Liver (tissue), 9 donors: ENCODE results near the gene ZNF771. TPM values are rescaled to one million over a fixed set of nuclear protein-coding genes. Genes with fewer than 3 reads are reported as not detected.

Experiments used
- DNase-seq: peaks from one replicate; pipeline ENCODE4 v3.0.0-alpha.2; 2017; ENCODE audit warnings: low spot score
- H3K27ac ChIP-seq, 2 donors: one replicate each; pipeline ENCODE4 v1.7.0; 2013; ENCODE audit warnings: inconsistent platforms in 2 of 2, low read length in 2 of 2, control low read depth in 1 of 2, low read depth in 1 of 2, mild to moderate bottlenecking in 1 of 2
- H3K27me3 ChIP-seq, 4 donors: one replicate each; pipeline versions ENCODE4 v1.6.1 to v1.7.0; 2013; ENCODE audit warnings: low read length in 3 of 4, inconsistent platforms in 1 of 4, mild to moderate bottlenecking in 1 of 4, moderate library complexity in 1 of 4; ENCODE audit not compliant: control insufficient read depth in 4 of 4, insufficient read depth in 4 of 4
- H3K36me3 ChIP-seq, 4 donors: one replicate each; pipeline versions ENCODE4 v1.6.1 to v1.7.0; 2013; ENCODE audit warnings: low read length in 3 of 4, mild to moderate bottlenecking in 3 of 4, low read depth in 1 of 4, moderate library complexity in 1 of 4; ENCODE audit not compliant: control insufficient read depth in 4 of 4, insufficient read depth in 3 of 4
- H3K4me1 ChIP-seq, 4 donors: one replicate each; pipeline versions ENCODE4 v1.6.1 to v1.7.0; 2013; ENCODE audit warnings: low read length in 3 of 4, mild to moderate bottlenecking in 3 of 4, moderate library complexity in 1 of 4; ENCODE audit not compliant: control insufficient read depth in 4 of 4, insufficient read depth in 4 of 4
- H3K4me3 ChIP-seq, 3 donors: one replicate each; pipeline versions ENCODE4 v1.6.1 to v1.7.0; 2013; ENCODE audit warnings: low read length in 3 of 3, control low read depth in 1 of 3, low read depth in 1 of 3, mild to moderate bottlenecking in 1 of 3
- H3K9ac ChIP-seq, 2 donors: one replicate each; pipeline ENCODE4 v1.7.0; 2013; ENCODE audit warnings: low read length in 2 of 2, mild to moderate bottlenecking in 2 of 2, moderate library complexity in 2 of 2, control low read depth in 1 of 2, low read depth in 1 of 2
- H3K9me3 ChIP-seq, 4 donors: one replicate each; pipeline versions ENCODE4 v1.6.1 to v1.7.0; 2013; ENCODE audit warnings: low read length in 3 of 4; ENCODE audit not compliant: control insufficient read depth in 4 of 4
- ATF3 ChIP-seq: IDR thresholded peaks from 2 replicates; pipeline ENCODE4 v1.6.1; 2016; ENCODE audit warnings: antibody characterized with exemption
- EGR1 ChIP-seq, 2 donors: IDR thresholded peaks; 2 replicates each; pipeline ENCODE4 v1.6.1; 2016 to 2018; ENCODE audit warnings: antibody characterized with exemption in 2 of 2, low read depth in 2 of 2
- FOXA1 ChIP-seq: IDR thresholded peaks from 2 replicates; pipeline ENCODE4 v1.6.1; 2016; ENCODE audit warnings: antibody characterized with exemption
- FOXA2 ChIP-seq: IDR thresholded peaks from 2 replicates; pipeline ENCODE4 v1.6.1; 2016; ENCODE audit warnings: antibody characterized with exemption
- GABPA ChIP-seq, 2 donors: IDR thresholded peaks in 1 of 2; conservative IDR thresholded peaks in 1 of 2; 2 replicates each; pipeline ENCODE4 v1.6.1; 2016; ENCODE audit warnings: antibody characterized with exemption in 2 of 2, mild to moderate bottlenecking in 1 of 2, moderate library complexity in 1 of 2
- HNF4A ChIP-seq, 2 donors: conservative IDR thresholded peaks; 2 replicates each; pipeline ENCODE4 v1.6.1; 2016; ENCODE audit warnings: antibody characterized with exemption in 2 of 2, mild to moderate bottlenecking in 2 of 2
- HNF4G ChIP-seq: IDR thresholded peaks from 2 replicates; pipeline ENCODE4 v1.6.1; 2016; ENCODE audit warnings: antibody characterized with exemption
- JUND ChIP-seq, 2 donors: IDR thresholded peaks; 2 replicates each; pipeline ENCODE4 v1.6.1; 2016; ENCODE audit warnings: antibody characterized with exemption in 2 of 2
- MAX ChIP-seq: IDR thresholded peaks from 2 replicates; pipeline ENCODE4 v1.6.1; 2016; ENCODE audit warnings: antibody characterized with exemption
- NR2F2 ChIP-seq: IDR thresholded peaks from 2 replicates; pipeline ENCODE4 v1.6.1; 2016; ENCODE audit warnings: antibody characterized with exemption
- RAD21 ChIP-seq, 2 donors: IDR thresholded peaks; 2 replicates each; pipeline ENCODE4 v1.6.1; 2016; ENCODE audit warnings: antibody characterized with exemption in 2 of 2, mild to moderate bottlenecking in 2 of 2
- REST ChIP-seq: IDR thresholded peaks from 2 replicates; pipeline ENCODE4 v1.6.1; 2016; ENCODE audit warnings: antibody characterized with exemption, mild to moderate bottlenecking
- RXRA ChIP-seq, 2 donors: IDR thresholded peaks; 2 replicates each; pipeline ENCODE4 v1.6.1; 2017 to 2018; ENCODE audit warnings: antibody characterized with exemption in 2 of 2, mild to moderate bottlenecking in 1 of 2
- SP1 ChIP-seq: IDR thresholded peaks from 2 replicates; pipeline ENCODE4 v1.6.1; 2018; ENCODE audit warnings: antibody characterized with exemption, mild to moderate bottlenecking
- TAF1 ChIP-seq: conservative IDR thresholded peaks from 2 replicates; pipeline ENCODE4 v1.6.1; 2016; ENCODE audit warnings: antibody characterized with exemption, mild to moderate bottlenecking
- YY1 ChIP-seq: IDR thresholded peaks from 2 replicates; pipeline ENCODE4 v1.6.1; 2016; ENCODE audit warnings: antibody characterized with exemption, mild to moderate bottlenecking
- WGBS: extraction: QIAGEN DNeasy Blood & Tissue Kit; methylation state at CpG from one replicate; pipeline ENCODE4 v1.1.7; 2013; 5-methylcytosine and 5-hydroxymethylcytosine counted together
- polyA plus RNA-seq, 2 donors: library from polyadenylated mRNA; stranded (reverse) in 1 of 2; unstranded in 1 of 2; fragments of 200-250 nt in 1 of 2; fragments of >200 nt in 1 of 2; fragmentation: Nextera tagmentation in 1 of 2; extraction: Ambion mirVana in 1 of 2; gene quantifications; one replicate each; pipeline versions ENCODE4 v1.2.1 to v1.2.3, GENCODE V29; 2013 to 2015
- total RNA-seq, 2 donors: library from RNA; depleted of rRNA; stranded (reverse); fragments of >200 nt; gene quantifications; one replicate each; pipeline ENCODE4 v1.2.3, GENCODE V29; 2014
- TF ChIP-seq, protein P1 (sequence below): IDR thresholded peaks from 2 replicates; pipeline ENCODE4 v1.6.1; 2016; ENCODE audit warnings: antibody characterized with exemption
- TF ChIP-seq, protein P2 (sequence below): fragments of 150-350 bp; IDR thresholded peaks from 2 replicates; pipeline ENCODE4 v1.5.1; 2017; ENCODE audit warnings: improper control_type of control experiment, low read depth, low read length; ENCODE audit not compliant: missing input control
- donor health status: healthy.
- donor health status: healthy.
- donor health status: healthy.
- donor health status: healthy.
- donor health status: healthy.

Gene ZNF771
- total and polyA plus RNA-seq, 4 donors, result 2.6 to 8.0 (median 5.2) TPM

- no peaks in the 10 kb centered on the region for H3K9me3 ChIP-seq
- H3K9ac ChIP-seq, result no peak overlapping the region
- H3K4me1 ChIP-seq, result peaks cover 3 to 19% (median 15%) of the 10 kb centered on the region in 4 donors
- H3K27me3 ChIP-seq, result no peaks in the 10 kb centered on the region
- DNase-seq, result no peak
- TF ChIP-seq EGR1 (IDR thresholded peaks at IDR 0.05; ENCODE audit: low read depth in 2 of 2) (no peak), RXRA (IDR thresholded peaks at IDR 0.05) (no peak), SP1 (no peak), HNF4G (no peak), HNF4A (conservative IDR thresholded peaks at IDR 0.05) (no peak), REST (no peak), ATF3 (no peak)
- peaks cover 6 to 16% (median 10%) of the 10 kb centered on the region in 4 donors for H3K36me3 ChIP-seq
- H3K4me3 ChIP-seq, result no peak overlapping the region
- 94% methylated on average over 4 of the region's 4 CpGs for WGBS
- no peak overlapping the region for H3K27ac ChIP-seq
These were observed 20.6 kb downstream of the ZNF771 start for GRCh38 chr16:30428055-30428454.

GRCh38 chr16:30429418-30429677 lies 21.9 kb downstream of the ZNF771 start:
- WGBS, result 7% methylated on average over 11 of the region's 11 CpGs
- peak overlapping the region; percentile 19 to 54 for H3K27ac ChIP-seq
- DNase-seq, result no peak
- peak overlapping the region; percentile 45 to 51 for H3K9ac ChIP-seq
- H3K27me3 ChIP-seq, result no peaks in the 10 kb centered on the region
- peaks cover under 1 to 7% (median 4%) of the 10 kb centered on the region in 4 donors for H3K36me3 ChIP-seq
- no peak for TF ChIP-seq RXRA (IDR thresholded peaks at IDR 0.05)
- TF ChIP-seq SP1, result no peak
- TF ChIP-seq GABPA (IDR thresholded peaks at IDR 0.05 in 1 of 2, conservative IDR thresholded peaks at IDR 0.05 in 1 of 2), result no peak
- TF ChIP-seq YY1, result no peak
- TF ChIP-seq, protein P1, sequence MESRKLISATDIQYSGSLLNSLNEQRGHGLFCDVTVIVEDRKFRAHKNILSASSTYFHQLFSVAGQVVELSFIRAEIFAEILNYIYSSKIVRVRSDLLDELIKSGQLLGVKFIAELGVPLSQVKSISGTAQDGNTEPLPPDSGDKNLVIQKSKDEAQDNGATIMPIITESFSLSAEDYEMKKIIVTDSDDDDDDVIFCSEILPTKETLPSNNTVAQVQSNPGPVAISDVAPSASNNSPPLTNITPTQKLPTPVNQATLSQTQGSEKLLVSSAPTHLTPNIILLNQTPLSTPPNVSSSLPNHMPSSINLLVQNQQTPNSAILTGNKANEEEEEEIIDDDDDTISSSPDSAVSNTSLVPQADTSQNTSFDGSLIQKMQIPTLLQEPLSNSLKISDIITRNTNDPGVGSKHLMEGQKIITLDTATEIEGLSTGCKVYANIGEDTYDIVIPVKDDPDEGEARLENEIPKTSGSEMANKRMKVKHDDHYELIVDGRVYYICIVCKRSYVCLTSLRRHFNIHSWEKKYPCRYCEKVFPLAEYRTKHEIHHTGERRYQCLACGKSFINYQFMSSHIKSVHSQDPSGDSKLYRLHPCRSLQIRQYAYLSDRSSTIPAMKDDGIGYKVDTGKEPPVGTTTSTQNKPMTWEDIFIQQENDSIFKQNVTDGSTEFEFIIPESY, result no peak
- no peak for TF ChIP-seq EGR1 (IDR thresholded peaks at IDR 0.05; ENCODE audit: low read depth in 2 of 2)
- no peak for TF ChIP-seq MAX
- no peak for TF ChIP-seq ATF3
- no peak for TF ChIP-seq HNF4G
- TF ChIP-seq, protein P2, sequence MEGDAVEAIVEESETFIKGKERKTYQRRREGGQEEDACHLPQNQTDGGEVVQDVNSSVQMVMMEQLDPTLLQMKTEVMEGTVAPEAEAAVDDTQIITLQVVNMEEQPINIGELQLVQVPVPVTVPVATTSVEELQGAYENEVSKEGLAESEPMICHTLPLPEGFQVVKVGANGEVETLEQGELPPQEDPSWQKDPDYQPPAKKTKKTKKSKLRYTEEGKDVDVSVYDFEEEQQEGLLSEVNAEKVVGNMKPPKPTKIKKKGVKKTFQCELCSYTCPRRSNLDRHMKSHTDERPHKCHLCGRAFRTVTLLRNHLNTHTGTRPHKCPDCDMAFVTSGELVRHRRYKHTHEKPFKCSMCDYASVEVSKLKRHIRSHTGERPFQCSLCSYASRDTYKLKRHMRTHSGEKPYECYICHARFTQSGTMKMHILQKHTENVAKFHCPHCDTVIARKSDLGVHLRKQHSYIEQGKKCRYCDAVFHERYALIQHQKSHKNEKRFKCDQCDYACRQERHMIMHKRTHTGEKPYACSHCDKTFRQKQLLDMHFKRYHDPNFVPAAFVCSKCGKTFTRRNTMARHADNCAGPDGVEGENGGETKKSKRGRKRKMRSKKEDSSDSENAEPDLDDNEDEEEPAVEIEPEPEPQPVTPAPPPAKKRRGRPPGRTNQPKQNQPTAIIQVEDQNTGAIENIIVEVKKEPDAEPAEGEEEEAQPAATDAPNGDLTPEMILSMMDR, result no peak
- no peak for TF ChIP-seq NR2F2
- TF ChIP-seq RAD21 (IDR thresholded peaks at IDR 0.05), result no peak
- no peak for TF ChIP-seq FOXA2
- no peak for TF ChIP-seq JUND (IDR thresholded peaks at IDR 0.05)
- TF ChIP-seq FOXA1, result no peak
- TF ChIP-seq TAF1, result no peak
- TF ChIP-seq HNF4A (conservative IDR thresholded peaks at IDR 0.05), result no peak
- TF ChIP-seq REST, result no peak
- H3K4me1 ChIP-seq, result peaks cover 3 to 19% (median 15%) of the 10 kb centered on the region in 4 donors
- peak overlapping the region; percentile 44 to 71 (median 69) for H3K4me3 ChIP-seq
- H3K9me3 ChIP-seq, result no peaks in the 10 kb centered on the region
